Middle frontal gyrus (tissue), 1 donor: ENCODE results near the gene RIIAD1.
A peak's percentile ranks its signal among the peaks of the same experiment; 100 is the strongest.
"Not testable (repeated sequence)": the region's sequence is repeated elsewhere in the genome, so short reads cannot be mapped to it uniquely, and the experiment has no call there.

Experiments used
- DNase-seq: peaks from one replicate; pipeline ENCODE4 v3.0.0-alpha.2; 2015; ENCODE audit warnings: low spot score; ENCODE audit errors: extremely low spot score

RIIAD1 gene

DNA sequence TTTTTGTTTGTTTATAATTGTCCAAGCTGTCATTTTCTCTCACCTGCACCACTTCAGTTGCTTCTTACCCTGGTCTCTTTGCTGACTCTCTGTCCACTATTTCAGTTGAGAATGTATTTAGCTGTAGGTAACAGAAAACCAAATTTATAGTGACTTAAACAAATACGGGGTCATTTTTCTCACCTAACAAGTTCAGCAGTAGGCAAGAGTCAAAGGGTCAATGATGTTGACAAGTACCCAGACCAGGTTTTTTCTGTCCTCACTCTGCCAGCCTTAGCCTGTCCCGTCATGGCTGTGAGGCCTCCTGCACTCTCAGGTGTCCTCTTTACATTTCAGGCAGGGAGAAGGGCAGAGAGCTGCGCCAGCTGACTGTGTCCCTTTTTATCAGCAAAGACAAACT lies 11.8 kb downstream of the RIIAD1 start:
- no peak for DNase-seq

DNA sequence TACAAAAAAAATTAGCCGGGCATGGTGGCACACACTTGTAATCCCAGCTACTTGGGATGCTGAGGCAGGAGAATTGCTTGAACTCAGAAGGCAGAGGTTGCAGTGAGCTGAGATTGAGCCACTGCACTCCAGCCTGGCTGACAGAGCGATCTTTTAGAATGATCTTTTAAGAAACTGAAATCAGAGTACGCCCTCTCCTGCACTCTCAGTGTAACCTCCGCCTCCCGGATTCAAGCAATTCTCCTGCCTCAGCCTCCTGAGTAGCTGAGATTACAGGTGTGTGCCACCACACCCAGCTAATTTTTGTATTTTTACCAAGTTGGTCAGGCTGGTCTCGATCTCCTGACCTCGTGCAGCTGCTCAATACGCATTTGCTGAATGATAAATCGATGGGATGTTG lies 12.7 kb downstream of the RIIAD1 start:
- DNase-seq: not testable (repeated sequence)

DNA sequence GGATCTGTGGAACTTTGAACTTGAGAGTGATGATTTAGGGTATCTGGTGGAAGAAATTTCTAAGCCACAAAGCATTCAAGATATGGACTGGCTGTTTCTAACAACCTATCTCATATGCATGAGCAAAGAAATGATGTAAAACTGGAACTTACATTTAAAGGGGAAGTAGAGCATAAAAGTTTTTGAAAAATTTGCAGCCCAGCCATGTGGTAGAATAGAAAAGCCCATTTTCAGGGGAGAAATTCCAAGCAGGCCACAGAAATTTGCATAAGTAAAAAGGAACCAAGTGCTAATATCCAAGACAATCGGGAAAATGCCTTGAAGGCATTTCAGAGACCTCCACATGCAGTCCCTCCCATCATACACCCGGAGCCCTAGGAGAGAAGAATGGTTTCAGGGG lies 15.7 kb downstream of the RIIAD1 start:
- no peak for DNase-seq

DNA sequence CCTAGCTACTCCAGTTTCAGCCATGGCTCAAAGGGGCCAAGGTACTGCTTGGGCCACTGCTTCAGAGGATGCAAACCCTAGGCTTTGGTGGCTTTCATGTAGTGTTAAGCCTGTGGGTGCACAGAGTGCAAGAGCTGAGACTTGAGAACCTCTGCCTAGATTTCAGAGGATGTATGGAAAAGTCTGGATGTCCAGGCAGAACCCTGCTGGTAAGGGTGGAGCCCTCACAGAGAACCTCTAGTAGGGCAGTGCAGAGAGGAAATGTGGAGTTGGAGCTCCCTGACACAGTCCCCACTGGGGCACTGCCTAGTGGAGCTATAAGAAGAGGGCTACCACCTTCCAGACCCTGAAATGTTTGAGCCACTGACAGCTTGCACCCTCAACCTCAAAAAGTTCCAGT lies 16.2 kb downstream of the RIIAD1 start:
- no peak for DNase-seq

DNA sequence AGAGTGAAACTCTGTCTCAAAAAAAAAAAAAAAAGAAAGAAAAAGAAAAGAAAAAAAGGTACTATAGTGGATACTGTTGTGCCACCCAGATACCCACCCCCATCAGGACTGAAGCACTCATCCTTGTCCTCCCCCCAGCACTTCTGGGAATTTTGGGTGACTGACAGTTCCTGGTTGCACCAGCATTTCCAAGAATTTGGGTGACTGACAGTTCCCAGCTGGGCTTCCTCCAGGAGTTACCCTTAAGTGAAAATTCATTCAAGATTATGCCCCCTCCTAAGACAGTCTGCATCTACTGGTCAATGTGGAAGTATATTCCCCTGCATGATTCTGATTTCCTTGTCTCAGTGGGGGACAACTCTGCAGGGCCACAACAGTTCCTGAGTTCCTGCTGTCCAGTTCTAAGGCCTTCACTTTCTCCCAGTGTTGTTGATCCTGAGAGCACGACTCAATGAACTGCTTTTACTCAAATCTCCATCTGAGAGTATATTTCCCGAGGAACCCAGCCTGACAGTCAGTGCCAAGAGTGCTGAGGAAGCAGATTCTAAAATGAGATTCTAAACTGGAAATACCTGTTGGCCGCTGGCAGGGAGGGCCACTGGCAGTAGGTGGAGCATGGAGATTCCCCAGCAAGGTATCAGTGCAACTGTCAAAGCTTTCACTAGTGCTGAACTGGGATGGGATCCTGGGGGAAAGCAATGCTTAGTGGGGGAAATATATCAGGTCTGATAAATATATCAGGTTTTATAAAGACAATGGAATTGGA lies 18.5 kb downstream of the RIIAD1 start:
- no peak for DNase-seq

DNA sequence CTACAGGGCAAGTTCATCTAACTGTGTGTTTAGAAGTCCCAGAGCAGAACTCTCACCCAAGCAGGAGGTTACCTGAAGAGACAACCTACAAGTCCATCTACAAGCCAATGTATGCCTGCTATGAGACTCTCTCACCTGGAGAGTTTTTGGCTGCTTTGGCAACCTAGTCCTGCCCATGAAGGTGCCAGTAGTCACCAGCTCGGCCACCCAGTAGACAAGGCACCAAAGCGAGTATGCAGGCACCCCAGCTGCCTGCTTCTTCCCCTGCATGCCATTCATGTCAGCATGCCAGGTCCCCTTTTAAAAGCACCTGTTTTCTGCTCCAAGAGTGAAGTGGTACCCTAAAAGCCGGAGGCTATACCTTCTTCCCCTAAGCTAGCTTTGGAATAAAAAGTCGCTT lies 20.2 kb downstream of the RIIAD1 start:
- DNase-seq: no peak

DNA sequence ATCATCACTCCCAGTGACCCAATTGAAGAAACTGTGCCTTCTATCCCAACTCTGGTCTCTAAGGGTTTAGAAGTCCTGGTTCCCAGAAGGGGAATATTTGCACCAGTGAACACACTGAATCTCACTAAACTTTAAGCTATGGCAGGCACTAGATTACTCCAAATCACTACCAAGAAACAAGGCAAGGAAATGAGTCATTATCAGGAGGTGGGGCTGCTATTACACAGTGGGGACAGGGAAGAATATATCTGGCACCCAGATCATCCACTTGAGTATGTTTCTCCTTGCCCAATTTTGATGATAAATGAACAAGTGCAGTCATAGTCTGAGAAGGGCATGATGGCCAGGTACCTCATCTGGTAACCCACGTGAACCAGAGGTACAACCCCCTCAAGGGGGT lies 35.0 kb downstream of the RIIAD1 start:
- DNase-seq: no peak

DNA sequence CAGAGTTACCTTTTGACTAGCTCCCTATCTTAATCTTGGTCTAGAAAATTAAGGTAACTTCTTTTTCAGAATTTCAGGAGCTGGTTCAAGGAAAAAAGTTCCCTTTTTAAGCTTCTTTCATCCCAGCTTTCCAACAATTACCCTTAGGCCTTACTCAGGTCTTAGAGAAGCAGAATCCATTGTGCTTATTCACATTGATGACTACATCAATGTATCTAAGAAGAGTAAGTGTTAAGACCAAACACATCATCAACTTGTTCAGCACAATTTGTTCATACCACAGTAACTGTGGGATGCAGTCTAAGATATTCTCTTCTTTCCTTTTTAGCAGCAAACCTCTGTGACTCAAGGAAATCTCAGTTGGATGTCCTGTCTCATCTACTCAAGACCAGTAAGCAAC lies 37.9 kb downstream of the RIIAD1 start:
- no peak for DNase-seq

DNA sequence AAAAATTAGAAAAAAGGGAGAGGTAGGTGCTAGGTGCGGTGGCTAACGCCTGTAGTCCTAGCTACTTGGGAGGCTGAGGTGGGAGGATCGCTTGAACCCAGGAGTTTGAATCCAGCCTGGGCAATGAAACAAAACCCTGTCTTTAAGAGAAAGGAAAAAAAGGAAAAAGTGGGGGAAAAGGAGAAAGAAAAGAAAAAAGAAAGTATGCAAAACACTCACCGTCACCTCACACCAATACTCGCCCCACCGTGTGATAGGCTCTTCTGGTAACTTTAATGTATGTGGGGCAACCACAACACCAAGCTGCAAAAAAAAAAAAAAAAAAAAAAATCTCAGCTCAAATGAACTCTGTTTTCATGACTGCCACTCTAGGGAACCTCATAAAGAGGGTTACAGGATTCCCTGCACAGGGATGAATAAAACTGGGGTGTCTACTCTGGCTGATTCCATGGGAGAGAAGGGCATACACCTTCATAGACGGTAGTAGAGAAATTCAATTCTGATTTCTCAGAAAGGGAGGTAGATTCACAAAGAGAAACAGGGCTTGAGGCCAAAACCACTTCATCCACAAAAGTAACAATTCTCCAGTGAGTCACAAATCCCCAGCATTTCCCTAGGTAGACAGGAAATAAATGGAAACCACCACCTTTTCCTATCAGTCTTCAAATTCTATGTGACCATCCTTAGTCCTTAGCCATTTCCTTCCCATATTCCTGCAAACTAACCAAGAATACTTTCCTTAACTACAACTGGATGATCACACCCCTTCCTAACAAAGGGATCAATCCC lies 39.5 kb downstream of the RIIAD1 start:
- no peak for DNase-seq

DNA sequence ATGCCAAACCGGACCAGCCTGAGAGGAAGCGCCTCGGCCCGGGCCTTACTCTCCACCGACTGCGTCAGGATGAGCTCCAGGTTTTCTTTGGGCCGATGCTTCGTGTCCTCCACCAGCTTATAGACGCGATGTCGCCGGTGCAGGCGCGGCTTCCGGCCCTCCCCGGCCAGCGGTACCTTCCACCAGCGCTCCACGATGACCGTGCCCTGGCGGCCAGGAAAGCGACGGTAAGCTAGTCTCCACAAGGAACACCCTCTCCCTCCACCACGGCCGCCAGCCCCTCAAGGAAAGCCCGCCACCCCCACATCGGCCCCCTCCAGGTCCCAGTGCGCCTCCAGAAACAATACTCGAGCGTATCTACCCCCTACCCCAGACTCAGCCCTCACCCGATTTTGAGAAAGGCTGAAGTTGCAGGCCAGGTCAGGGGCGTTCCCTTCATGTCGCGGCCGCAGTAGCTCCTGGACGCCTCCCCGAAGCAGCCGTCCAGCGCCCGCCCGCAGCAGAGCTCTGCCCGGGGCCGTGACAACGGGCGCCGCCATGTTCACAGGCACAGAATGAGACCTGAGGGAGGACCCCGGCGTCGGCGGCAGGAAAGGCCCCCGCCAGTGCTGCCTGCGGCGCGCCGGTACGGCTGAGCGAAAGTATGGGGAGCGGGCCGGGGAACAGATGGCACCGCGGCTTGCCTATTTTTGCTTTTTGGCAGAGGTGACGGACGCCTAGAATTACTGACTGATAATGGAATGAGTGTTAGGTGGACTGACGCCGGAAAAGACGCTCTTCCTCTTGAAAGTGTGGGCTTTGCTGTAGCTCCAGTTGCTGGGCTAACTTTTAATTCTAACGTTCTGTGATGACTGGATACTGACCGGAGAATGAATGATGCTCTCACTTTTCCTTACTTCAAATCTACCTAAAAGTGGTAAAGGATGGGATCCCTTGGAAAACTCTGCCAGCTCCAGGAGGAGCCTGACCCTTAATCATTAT lies 41.9 kb downstream of the RIIAD1 start, which contains the start of gene MRPL9:
Gene MRPL9 (minus strand): TSS at position 556 of the 981 bp plus-strand sequence. CDS start 17 bp downstream, at position 539.
- DNase-seq: peak; percentile 38

DNA sequence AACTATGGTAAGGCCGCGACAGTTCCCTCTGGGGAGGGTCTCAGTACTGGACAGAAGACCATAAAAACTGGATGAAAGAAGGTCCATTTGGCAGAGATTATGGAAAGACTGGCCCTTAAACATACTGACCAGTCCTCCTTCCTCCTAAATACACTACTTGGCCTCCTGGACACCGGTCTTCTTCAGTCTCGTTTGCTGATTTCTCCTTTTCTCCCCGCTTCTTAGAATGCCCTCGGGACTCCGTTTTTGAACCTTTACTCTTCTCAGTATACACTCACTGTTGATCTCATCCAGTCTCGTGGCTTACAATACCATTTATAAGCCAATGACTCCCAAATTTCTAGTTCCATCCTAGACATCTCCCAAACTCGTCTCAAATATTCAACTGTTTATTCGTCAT lies 42.7 kb downstream of the RIIAD1 start:
- no peak for DNase-seq

DNA sequence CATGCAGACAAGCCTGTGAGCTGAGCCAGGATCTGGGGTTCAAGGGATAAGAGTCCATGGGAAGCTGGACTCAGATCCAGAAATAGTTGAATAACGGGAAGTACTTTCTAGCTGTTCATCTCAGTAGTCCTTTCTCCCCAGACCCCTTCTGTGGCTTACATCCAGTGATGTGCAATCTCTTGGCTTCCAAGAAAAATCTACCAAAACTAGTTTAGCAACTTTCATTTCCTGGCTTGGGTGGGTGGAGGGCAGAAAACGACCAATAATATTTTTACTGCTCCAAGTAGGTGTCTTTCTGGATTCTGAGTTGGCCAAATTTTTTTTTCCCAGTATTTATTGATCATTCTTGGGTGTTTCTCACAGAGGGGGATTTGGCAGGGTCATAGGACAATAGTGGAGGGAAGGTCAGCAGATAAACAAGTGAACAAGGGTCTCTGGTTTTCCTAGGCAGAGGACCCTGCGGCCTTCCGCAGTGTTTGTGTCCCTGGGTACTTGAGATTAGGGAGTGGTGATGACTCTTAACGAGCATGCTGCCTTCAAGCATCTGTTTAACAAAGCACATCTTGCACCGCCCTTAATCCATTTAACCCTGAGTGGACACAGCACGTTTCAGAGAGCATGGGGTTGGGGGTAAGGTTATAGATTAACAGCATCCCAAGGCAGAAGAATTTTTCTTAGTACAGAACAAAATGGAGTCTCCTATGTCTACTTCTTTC lies 47.2 kb downstream of the RIIAD1 start:
- DNase-seq: not testable (repeated sequence)

DNA sequence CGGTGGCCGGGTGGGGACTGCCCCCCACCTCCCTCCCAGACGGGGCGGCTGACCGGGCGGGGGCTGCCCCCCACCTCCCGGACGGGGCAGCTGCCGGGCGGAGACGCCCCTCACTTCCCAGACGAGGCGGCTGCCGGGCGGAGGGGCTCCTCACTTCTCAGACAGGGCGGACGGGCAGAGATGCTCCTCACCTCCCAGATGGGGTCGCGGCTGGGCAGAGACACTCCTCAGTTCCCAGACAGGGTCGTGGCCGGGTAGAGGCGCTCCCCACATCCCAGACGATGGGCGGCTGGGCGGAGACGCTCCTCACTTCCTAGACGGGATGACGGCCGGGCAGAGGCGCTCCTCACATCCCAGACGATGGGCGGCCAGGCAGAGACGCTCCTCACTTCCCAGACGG lies 47.9 kb downstream of the RIIAD1 start:
- DNase-seq: not testable (repeated sequence)

DNA sequence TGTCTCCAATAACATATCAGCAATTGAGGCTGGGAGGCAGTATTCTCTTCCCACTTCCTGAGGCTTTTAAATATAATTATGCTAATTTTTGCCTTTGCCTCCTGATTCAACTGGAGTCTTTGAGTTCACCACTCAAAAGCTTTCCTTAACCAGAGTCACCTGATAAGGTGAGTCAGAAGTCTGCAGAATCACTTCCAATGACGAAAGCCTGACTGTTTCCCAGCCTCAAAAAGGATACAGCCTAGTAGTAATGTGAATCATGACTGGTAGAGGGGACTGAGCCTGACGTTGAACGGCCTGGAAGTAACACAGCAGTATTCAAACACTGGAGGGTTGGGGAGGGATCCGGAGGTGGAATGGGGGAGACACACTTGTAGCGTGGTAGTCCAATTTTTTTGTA lies 52.4 kb downstream of the RIIAD1 start:
- no peak for DNase-seq

DNA sequence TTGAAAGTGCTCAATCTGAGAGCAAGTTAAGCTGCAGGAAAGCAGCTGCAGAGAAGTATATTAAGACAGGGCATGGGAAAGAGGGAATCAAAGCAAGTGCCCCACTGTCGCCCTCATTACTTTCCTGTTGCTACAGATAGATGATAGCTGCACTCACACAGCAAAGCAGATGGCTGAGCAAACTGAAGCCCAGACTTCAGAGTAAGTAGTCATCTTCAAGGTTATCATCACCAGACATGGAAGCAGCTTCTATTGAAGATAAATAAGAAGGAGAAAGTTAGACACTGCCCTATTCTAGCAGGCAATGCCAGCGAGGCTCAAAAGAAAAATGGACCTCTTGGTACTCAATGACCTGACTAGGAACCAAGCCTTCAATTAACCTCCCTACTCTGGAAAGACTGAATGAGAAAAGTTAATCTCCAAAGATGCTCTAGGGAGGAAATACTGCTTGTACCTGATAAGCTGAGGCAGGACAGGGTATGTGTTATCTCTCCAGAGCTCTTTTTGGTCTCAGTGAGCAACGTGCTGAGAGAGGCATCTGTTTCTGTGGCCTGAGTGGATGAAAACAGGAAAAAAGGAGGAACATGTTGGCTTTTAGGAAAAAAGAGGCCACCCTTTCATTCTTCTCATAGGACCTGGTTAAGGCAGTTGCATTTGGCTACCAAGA lies 53.1 kb downstream of the RIIAD1 start:
- no peak for DNase-seq

DNA sequence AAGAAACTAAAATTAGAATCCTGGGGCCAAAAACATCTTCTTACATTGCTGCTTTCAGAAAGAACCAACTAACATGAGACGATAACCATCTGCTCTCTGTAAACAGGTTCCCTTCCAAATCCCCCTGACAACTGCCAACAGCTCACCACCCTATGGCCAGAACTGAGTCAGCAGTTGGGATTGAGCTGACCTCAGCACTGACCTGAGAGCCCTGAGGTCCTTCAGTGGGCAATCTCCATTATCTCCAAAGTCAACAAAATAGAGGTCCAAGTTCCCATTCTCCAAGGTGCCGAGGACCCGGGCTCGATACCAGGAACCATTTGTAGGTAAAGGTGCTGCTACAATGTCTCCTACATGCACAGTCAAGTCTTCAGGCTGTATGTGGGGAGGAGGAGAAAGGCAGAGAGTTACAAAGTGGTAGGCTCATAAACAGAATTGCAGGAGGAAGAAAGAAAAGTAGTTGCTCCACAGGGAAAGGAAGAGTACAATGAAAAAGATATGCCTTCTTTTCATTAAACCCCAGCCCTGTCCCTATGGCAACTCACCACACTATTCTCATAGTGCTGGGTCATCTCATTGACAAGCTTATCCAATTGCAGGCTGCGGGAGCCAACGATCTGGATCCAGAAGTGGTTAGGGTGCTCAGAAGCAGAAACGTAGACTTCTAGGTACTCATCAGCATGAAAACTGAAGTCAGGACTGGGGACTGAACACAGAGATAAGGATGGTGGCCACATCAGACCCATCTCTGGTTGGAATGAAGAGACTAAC lies 54.8 kb downstream of the RIIAD1 start:
- DNase-seq: no peak

DNA sequence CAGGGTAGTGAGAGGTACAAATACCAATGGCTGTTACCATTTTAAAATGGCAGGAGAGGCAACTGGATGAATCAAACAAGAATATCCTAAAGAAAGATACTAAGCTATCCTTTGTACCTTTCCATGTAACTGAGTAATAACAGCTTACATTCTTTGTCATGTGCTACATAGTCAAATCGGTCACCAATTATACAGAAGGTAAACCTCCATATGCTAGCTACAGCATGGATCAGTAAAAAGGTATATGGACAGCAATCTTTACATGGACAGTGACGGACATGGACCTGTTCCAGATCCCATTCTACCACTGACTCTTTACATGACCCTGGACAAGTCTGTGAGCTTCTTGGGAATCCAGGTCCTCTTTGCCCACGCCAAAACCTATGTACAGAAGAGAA lies 55.3 kb downstream of the RIIAD1 start:
- no peak for DNase-seq

DNA sequence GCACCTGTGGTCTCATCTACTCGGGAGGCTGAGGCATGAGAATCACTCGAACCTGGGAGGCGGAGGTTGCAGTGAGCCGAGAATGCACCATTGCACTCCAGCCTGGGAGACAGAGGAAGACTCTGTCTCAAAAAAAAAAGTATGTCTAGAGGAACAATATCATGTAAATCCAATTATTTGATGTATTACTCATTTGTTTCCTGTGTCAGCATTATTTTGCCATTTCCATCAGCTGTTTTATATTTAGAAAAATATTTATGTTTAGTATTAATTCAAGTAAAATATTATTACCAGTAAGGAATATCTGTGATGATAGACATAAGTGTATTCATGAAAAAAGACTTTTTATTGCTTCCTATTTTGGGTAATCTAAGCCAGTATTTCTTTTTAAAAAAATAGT lies 56.0 kb downstream of the RIIAD1 start:
- no peak for DNase-seq
